ENCODE results near the gene NDUFS7. TPM values are rescaled to one million over a fixed set of nuclear protein-coding genes. Genes with fewer than 3 reads are reported as not detected.

NDUFS7 gene
- total RNA-seq, 1 donor from 2014 or later = 15.4 TPM

DNA sequence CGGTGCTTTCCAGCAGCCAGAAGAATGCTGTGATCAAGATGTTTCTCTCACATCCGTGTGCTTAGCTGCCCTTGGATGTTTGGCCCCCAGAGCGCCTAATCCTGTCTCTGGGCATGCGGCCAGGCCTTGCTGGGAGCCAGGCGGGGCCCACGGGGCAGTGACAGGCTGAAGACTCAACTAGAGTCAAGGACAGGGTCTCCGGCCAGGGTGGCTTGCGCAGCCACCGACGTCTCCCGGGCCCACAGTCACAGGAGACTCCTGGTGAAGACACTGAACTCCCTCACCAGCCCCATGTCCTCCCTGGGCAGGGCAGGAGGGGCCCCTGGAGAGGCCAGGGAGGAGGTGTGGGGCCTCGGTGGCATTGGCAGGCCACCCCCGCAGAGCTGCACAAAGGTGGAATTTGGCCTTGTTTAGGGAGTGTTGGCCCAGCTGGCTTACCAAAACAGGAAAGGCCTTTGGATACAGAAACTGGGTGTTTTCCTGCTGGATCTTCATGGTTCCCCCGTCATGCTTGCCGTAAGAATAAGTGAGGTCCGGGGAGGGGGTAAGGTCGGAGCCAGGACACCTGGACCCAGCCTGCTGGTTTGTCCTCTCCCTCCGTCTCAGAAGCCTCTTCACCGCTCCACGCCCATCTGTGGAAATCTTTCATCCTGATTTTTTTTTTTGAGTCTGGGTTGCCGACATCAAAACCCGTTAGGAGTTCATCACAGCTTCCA, 10.0 kb upstream of the NDUFS7 start:
- Mint-ChIP-seq H3K27ac (no peak overlapping the region), H3K27me3 (ENCODE audit: insufficient read depth, low read depth) (peaks cover 4% of the 10 kb centered on the region), H3K4me3 (peak overlapping the region; percentile 43), H3K4me1 (peaks cover 3% of the 10 kb centered on the region), H3K36me3 (peaks cover 23% of the 10 kb centered on the region), H3K9me3 (no peaks in the 10 kb centered on the region)
- Histone ChIP-seq H2AFZ (replicated peaks) (no peak overlapping the region), H3K9me3 (ENCODE audit: low read depth) (no peaks in the 10 kb centered on the region), H3K27me3 (no peaks in the 10 kb centered on the region), H3K4me3 (no peak overlapping the region), H4K20me1 (ENCODE audit: low read depth) (peaks cover 4% of the 10 kb centered on the region), H3K4me2 (no peak overlapping the region), H3K79me2 (ENCODE audit: low read depth) (no peaks in the 10 kb centered on the region), H3F3A (ENCODE audit: low read depth) (peaks cover 26% of the 10 kb centered on the region), H3K4me1 (no peaks in the 10 kb centered on the region), H3K27ac (no peak overlapping the region), H3K36me3 (peaks cover 4% of the 10 kb centered on the region), H3K9ac (no peak overlapping the region)
- TF ChIP-seq EZH2 (IDR thresholded peaks at IDR 0.05) = no peak
- no peak for TF ChIP-seq EZH2phosphoT487 (IDR thresholded peaks at IDR 0.05)
- TF ChIP-seq, protein P1, sequence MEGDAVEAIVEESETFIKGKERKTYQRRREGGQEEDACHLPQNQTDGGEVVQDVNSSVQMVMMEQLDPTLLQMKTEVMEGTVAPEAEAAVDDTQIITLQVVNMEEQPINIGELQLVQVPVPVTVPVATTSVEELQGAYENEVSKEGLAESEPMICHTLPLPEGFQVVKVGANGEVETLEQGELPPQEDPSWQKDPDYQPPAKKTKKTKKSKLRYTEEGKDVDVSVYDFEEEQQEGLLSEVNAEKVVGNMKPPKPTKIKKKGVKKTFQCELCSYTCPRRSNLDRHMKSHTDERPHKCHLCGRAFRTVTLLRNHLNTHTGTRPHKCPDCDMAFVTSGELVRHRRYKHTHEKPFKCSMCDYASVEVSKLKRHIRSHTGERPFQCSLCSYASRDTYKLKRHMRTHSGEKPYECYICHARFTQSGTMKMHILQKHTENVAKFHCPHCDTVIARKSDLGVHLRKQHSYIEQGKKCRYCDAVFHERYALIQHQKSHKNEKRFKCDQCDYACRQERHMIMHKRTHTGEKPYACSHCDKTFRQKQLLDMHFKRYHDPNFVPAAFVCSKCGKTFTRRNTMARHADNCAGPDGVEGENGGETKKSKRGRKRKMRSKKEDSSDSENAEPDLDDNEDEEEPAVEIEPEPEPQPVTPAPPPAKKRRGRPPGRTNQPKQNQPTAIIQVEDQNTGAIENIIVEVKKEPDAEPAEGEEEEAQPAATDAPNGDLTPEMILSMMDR (IDR thresholded peaks at IDR 0.05) = no peak
- no peak for DNase-seq (ENCODE audit: low spot score)

DNA sequence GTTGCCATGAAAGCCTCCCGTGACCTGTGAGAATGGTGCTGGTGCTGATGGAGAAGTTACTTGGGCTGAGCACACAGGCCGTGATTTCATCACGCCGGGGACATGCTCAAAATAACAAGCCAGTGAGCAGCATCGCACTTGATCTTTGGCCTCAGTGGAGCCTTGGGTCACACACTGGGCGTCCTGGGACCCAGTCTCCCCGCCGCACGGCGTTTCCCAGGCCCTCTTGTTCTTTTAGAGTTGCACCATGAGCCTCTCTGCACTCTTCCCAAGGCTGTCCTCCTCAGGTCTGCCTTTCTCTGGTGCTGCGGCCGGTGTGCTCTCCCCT, 9.5 kb upstream of the NDUFS7 start:
- H3K4me3 ChIP-seq = no peak overlapping the region
- no peak overlapping the region for H3K27ac Mint-ChIP-seq

DNA sequence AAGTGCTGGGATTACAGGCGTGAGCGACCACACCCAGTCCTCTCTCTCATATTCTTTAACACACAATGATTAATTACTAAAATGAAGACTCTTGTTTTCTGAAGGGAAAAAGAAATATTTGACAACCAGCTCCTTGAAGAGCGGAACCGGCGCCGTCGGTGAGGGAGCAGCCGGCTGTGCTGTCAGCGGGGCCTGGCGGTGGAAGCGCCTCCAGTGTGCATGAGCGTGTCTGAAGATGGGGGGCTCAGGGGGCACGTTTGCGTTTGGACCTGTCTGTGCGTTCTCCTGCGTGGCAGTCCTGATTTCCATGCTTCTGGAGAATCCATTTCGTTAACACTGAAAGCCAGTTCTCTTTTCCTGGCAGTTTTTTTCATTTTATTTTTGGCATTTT, 7.3 kb upstream of the NDUFS7 start:
- DNase-seq (ENCODE audit: low spot score) = no peak
- Histone ChIP-seq H3K4me1 (peaks cover 10% of the 10 kb centered on the region), H3K9ac (no peak overlapping the region), H3K9me3 (ENCODE audit: low read depth) (no peaks in the 10 kb centered on the region), H3F3A (ENCODE audit: low read depth) (peaks cover 40% of the 10 kb centered on the region), H3K4me3 (no peak overlapping the region), H3K79me2 (ENCODE audit: low read depth) (no peaks in the 10 kb centered on the region), H3K36me3 (peaks cover 2% of the 10 kb centered on the region), H3K27ac (no peak overlapping the region), H2AFZ (replicated peaks) (no peak overlapping the region), H3K4me2 (no peak overlapping the region), H3K27me3 (no peaks in the 10 kb centered on the region), H4K20me1 (ENCODE audit: low read depth) (peaks cover 4% of the 10 kb centered on the region)
- no peak overlapping the region for H3K27ac Mint-ChIP-seq
- H3K27me3 Mint-ChIP-seq (ENCODE audit: insufficient read depth, low read depth) = peaks cover 5% of the 10 kb centered on the region
- H3K4me1 Mint-ChIP-seq = peaks cover 4% of the 10 kb centered on the region
- peaks cover 18% of the 10 kb centered on the region for H3K36me3 Mint-ChIP-seq
- no peaks in the 10 kb centered on the region for H3K9me3 Mint-ChIP-seq
- TF ChIP-seq, protein P1 (IDR thresholded peaks at IDR 0.05) = no peak
- TF ChIP-seq EZH2 (IDR thresholded peaks at IDR 0.05) (no peak), EZH2phosphoT487 (IDR thresholded peaks at IDR 0.05) (no peak)
- no peak overlapping the region for H3K4me3 Mint-ChIP-seq

More for the DNA sequence above, 9.5 kb upstream of the NDUFS7 start:
- H4K20me1 ChIP-seq (ENCODE audit: low read depth) = peaks cover 4% of the 10 kb centered on the region
- no peak overlapping the region for H3K9ac ChIP-seq
- no peaks in the 10 kb centered on the region for H3K9me3 Mint-ChIP-seq
- no peaks in the 10 kb centered on the region for H3K79me2 ChIP-seq (ENCODE audit: low read depth)
- H3K4me1 Mint-ChIP-seq = peaks cover 3% of the 10 kb centered on the region
- H2AFZ ChIP-seq (replicated peaks) = no peak overlapping the region
- H3K4me2 ChIP-seq = no peak overlapping the region
- H3K27me3 Mint-ChIP-seq (ENCODE audit: insufficient read depth, low read depth) = peaks cover 4% of the 10 kb centered on the region
- H3K27me3 ChIP-seq = no peaks in the 10 kb centered on the region
- H3F3A ChIP-seq (ENCODE audit: low read depth) = peaks cover 26% of the 10 kb centered on the region
- no peaks in the 10 kb centered on the region for H3K9me3 ChIP-seq (ENCODE audit: low read depth)
- H3K27ac ChIP-seq = no peak overlapping the region
- DNase-seq (ENCODE audit: low spot score) = no peak
- no peaks in the 10 kb centered on the region for H3K4me1 ChIP-seq
- peaks cover 4% of the 10 kb centered on the region for H3K36me3 ChIP-seq
- H3K4me3 Mint-ChIP-seq = peak overlapping the region; percentile 43
- TF ChIP-seq, protein P1 (IDR thresholded peaks at IDR 0.05) = no peak
- no peak for TF ChIP-seq EZH2phosphoT487 (IDR thresholded peaks at IDR 0.05)
- TF ChIP-seq EZH2 (IDR thresholded peaks at IDR 0.05) = no peak
- peaks cover 23% of the 10 kb centered on the region for H3K36me3 Mint-ChIP-seq

Measured in neural progenitor cell (in vitro differentiated cells).